UCSD-AML1 (cell line): ENCODE results near the gene ADAMTSL1.

Experiments used
- DNase-seq: peaks from one replicate; lab custom pipeline; 2025; ENCODE audit not compliant: unreplicated experiment; lab: John Stamatoyannopoulos, UW

The ADAMTSL1 gene

GRCh38 chr9:18692268-18692667 is 218.3 kb downstream of the ADAMTSL1 start:
- DNase-seq = no peak

DNA sequence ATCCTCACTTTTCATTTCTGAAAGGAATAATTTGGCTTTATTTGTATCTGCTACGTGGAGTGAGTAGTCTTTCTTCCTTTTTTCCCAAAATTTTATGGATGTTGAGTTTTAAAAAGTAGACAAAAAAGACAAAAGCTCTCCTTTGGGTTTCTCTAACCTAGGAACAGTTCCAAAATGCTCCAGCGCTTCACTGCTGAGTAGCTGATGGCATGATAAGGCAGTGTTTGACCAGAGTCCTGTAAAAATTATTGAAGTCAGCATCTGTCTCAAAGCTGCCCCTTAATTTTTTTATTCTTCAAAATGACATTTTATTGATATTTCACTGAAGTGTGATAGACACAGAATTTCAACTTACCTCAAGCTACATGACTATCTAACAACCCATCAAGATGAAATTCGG is 219.0 kb downstream of the ADAMTSL1 start:
- no peak for DNase-seq

GRCh38 chr9:18694959-18695668 is 221.2 kb downstream of the ADAMTSL1 start:
- DNase-seq = no peak

DNA sequence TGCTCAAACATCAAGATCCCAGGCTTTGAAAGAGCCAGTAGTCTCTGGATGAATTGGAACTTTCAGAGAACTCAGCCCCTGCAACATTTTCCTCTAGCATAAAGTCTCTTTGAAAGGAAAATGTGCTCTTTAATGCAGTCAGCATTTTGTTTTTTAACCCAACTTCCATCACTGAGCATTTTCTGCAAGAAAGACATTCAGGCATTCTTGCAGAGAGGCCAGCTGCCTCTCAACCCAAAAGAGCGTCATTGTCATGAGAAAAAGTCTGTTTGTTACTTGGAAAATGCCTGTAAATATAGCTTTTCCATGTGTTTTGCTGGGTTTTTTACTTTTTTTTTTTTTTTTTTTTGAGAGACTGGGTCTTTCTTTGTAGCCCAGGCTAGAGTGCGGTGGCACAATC is 225.0 kb downstream of the ADAMTSL1 start:
- no peak for DNase-seq

DNA sequence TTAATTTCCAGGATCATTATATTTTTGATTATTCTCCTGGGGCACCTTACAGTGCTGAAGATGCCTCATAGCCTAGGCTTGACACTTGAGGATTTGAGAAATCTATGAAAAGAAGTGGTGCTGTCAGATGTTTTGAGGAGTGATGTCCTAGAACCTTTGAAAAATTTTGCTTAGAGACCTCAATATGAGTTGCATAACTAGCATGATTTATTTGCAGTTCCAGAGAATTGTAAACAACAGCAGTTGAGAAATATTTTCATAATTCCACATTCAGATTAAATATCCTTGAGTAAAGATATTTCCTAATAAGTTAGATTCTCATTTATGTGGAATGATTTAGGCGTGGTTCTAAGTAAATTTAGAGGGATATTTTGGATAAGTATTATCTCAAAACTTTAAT is 225.8 kb downstream of the ADAMTSL1 start:
- DNase-seq = no peak

DNA sequence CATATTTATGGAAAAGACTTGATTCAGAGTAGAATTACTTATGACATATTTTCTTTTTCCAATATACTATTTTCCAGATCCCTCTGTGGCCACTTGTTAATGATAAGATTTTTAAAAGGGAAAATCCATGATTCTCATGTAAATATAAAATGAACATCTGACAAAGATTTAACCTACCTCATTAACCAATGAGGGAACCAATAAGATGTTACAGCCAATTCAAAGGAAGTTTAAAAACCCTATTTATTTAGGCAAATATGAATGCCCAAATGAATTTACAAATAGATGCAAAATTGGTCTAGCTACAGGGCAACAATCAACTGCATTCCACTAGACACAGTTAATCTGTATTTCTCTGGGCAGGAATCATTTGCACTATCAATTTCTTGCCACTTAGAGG is 226.8 kb downstream of the ADAMTSL1 start:
- DNase-seq = no peak

GRCh38 chr9:18703151-18703900 is 229.4 kb downstream of the ADAMTSL1 start:
- DNase-seq = no peak

GRCh38 chr9:18703901-18704379 is 230.0 kb downstream of the ADAMTSL1 start:
- DNase-seq = no peak

- DNase-seq = no peak
Measured at GRCh38 chr9:18705796-18706392, 231.9 kb downstream of the ADAMTSL1 start.

- DNase-seq = no peak
Measured at GRCh38 chr9:18706648-18707047, 232.7 kb downstream of the ADAMTSL1 start.

GRCh38 chr9:18707061-18707461 is 233.1 kb downstream of the ADAMTSL1 start:
- DNase-seq = no peak

DNA sequence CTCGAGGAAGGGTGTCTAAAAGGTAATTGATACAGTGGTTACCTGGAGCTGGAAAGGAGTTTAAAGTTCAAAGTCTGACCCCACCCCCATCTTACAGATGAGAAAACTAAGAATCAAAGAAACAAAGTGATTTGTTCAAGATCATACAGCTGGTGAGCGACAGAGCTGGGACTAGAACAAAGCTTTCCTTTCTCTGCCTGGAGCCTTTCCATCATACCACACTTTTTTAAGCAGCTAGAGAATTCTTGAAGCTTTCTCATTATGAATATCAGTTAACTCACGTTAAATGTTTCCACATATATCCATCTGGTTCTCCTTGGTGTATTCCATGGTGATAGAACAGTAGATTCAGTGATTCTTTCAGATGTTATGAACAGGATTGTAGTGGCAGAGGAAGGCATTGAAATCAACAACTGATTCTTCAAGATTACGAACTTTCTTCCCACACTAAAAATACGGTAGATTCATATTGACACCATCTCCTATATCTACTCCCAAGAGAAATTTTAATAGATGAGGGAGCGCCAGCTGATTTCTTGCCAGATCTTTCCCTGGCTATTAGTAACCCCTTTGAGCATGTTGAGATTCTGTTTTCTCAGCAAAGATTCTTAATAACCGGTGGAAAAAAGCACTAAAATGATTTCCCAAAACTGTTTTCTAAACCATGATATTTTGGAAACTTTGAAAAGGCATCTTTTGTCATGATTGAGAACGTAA is 233.7 kb downstream of the ADAMTSL1 start:
- no peak for DNase-seq

GRCh38 chr9:18708429-18708828 is 234.5 kb downstream of the ADAMTSL1 start:
- no peak for DNase-seq

- no peak for DNase-seq
Measured at GRCh38 chr9:18710065-18710464, 236.1 kb downstream of the ADAMTSL1 start.

DNA sequence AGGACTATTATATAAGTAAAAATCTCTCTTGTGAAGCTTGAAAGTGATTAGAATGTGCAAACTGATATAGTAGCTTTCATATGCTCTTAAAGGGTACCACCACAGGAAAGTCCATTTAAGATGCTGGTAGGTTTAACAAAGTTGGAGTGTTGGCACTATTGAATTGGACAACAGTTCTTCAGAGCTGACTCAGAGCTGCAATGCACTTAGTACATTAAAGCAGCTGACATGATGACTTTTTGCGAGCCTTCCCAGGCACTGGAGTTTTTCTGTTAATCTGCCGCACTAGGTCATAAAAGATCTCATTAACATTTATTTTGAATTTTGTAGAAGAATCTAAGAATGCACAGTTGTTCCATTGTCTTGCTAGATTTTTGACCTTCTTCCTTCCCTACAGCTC is 243.8 kb downstream of the ADAMTSL1 start:
- DNase-seq = no peak

DNA sequence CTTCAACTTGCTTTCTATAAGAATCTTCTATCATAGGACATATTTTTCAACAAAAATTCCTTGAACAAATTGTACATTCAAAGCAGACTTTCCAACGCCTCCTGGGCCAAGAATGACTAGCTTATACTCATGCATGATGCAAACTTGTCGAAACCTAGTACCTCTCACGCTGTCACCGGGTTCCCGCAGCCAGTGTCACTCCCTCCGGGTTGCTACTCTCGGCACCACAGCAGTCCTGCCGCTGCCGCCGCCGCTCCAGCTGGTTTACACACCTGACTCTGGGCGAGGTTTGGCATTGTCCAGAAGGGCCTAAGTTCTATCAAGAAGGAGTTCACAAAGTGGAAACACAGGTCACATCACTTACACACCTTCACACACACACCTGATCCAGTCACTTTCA is 244.4 kb downstream of the ADAMTSL1 start:
- DNase-seq = no peak

GRCh38 chr9:18718932-18719331 is 245.0 kb downstream of the ADAMTSL1 start:
- DNase-seq = no peak

GRCh38 chr9:18720691-18721090 is 246.7 kb downstream of the ADAMTSL1 start:
- no peak for DNase-seq

DNA sequence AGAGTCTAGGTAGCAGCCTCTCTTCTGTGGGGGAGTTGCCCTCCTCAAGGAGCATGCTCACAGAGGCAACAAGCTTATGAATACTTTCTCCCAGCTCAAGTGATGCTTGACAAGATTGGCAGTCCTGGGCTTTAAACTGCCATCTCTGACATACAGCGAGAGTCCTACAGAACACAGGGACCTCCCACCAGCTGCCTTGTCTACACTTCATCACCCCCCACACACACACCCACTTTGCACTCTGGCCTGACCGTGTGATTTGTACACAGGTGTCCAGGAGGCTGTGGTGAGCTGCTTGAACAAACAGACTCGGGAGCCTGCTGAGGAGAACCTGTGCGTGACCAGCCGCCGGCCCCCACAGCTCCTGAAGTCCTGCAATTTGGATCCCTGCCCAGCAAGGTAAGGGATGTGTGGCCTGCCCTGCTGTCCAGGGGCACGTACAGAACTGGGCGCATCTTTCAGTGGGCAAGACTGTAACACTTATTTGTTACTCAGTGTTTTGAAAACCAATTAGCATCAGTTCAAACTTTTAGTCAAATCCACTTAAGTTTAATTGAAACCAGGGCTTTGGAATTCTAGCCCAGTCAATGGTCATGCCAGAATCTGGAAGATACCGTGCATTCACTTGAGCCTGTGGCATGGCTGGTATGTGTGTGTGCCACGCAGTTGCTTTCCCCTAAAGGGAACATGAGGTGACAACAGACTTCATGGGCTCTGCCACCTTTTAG is 247.5 kb downstream of the ADAMTSL1 start:
- no peak for DNase-seq

GRCh38 chr9:18721995-18722310 is 248.0 kb downstream of the ADAMTSL1 start:
- no peak for DNase-seq

- DNase-seq = no peak
Measured at GRCh38 chr9:18722882-18723281, 248.9 kb downstream of the ADAMTSL1 start.
